Esophagus muscularis mucosa (tissue), 4 donors: ENCODE results near the gene BAG3. TPM values are rescaled to one million over a fixed set of nuclear protein-coding genes. Genes with fewer than 3 reads are reported as not detected.
"Not testable (repeated sequence)": the region's sequence is repeated elsewhere in the genome, so short reads cannot be mapped to it uniquely, and the experiment has no call there.

Source experiments
- DNase-seq: peaks from one replicate; pipeline ENCODE4 v3.0.0-alpha.2; 2017; ENCODE audit errors: extremely low spot score
- H3K27ac ChIP-seq, 4 donors: fragments of 200-600 bp; sonication (generic); replicated peaks in 1 of 4; 1 replicate in 3 of 4; 2 replicates in 1 of 4; pipeline ENCODE4 v1.5.1; 2016 to 2019; ENCODE audit warnings: mild to moderate bottlenecking in 1 of 4
- H3K27me3 ChIP-seq, 4 donors: fragments of 200-600 bp; sonication (generic); one replicate each; pipeline versions ENCODE4 v1.5.1 to v1.6.0; 2016 to 2019
- H3K36me3 ChIP-seq, 4 donors: fragments of 200-600 bp; sonication (generic); one replicate each; pipeline ENCODE4 v1.5.1; 2016 to 2019
- H3K4me1 ChIP-seq, 4 donors: fragments of 200-600 bp; sonication (generic); one replicate each; pipeline ENCODE4 v1.5.1; 2016 to 2019
- H3K4me3 ChIP-seq, 4 donors: fragments of 200-600 bp; sonication (generic); 1 replicate in 2 of 4; 2 replicates in 2 of 4; pipeline ENCODE4 v1.5.1; 2016 to 2019; ENCODE audit warnings: mild to moderate bottlenecking in 4 of 4, moderate library complexity in 1 of 4
- H3K9me3 ChIP-seq, 4 donors: fragments of 200-600 bp; sonication (generic); 1 replicate in 3 of 4; 2 replicates in 1 of 4; pipeline ENCODE4 v1.5.1; 2016 to 2019
- EP300 ChIP-seq: sonication (generic); formaldehyde crosslinking; IDR thresholded peaks from one replicate; pipeline ENCODE4 v1.6.1; 2017; ENCODE audit warnings: antibody characterized with exemption
- POLR2A ChIP-seq: fragments of 450-650 bp; IDR thresholded peaks from one replicate; pipeline ENCODE4 v1.6.1; 2017; ENCODE audit warnings: antibody characterized with exemption, moderate library complexity, mild to moderate bottlenecking, low read depth
- POLR2AphosphoS5 ChIP-seq, 2 donors: sonication (generic); formaldehyde crosslinking; IDR thresholded peaks; one replicate each; pipeline ENCODE4 v1.6.1; 2017; ENCODE audit warnings: antibody characterized with exemption in 2 of 2
- WGBS: methylation state at CpG from one replicate; pipeline ENCODE4 v1.1.5; 2018; 5-methylcytosine and 5-hydroxymethylcytosine counted together
- intact Hi-C: fragments of 100-400 bp; cut with DNase I; formaldehyde crosslinking; loops from one replicate; pipeline ENCODE4 v1.15.1; 2023
- total RNA-seq, 4 donors: library from RNA; depleted of rRNA; stranded (reverse); fragments of >200 nt; gene quantifications; one replicate each; pipeline versions ENCODE4 v1.1.0 to v1.2.1, GENCODE V29; 2016
- TF ChIP-seq, protein P1 (sequence below), 3 experiments: fragments of 200-600 bp in 2 of 3; fragments of 450-650 bp in 1 of 3; sonication (generic) in 2 of 3; IDR thresholded peaks; one replicate each; pipeline ENCODE4 v1.5.1; 2017 to 2019; ENCODE audit warnings: antibody characterized with exemption in 3 of 3, mild to moderate bottlenecking in 2 of 3, moderate library complexity in 1 of 3

BAG3 gene
- total RNA-seq, 4 donors from 2014 or later = 44.0 to 81.7 (median 73.9) TPM

DNA sequence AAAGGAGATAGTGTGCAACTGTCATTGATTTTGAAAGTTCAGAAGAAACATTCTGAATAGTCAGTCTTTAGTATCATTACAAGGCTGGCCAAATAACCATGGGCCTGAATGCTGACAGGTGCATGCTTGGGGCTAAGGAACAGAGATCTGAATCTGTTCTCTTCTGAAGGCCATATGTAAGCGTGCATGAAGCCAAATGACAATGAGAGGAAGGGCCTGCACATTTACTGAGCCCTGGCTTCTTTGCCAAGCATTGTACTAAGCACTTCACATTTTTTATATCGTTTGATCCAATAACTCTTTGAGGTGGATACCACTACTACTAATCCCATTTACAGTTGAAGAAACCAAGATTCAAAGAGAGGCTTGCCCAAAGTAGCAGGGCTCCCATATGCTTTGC, 32.0 kb upstream of the BAG3 start:
- Histone ChIP-seq H3K9me3 (no peaks in the 10 kb centered on the region), H3K27ac (peak overlapping the region in 2 of 4 donors; percentile 27 to 73), H3K36me3 (no peaks in the 10 kb centered on the region), H3K27me3 (no peaks in the 10 kb centered on the region), H3K4me1 (peaks cover 12 to 23% (median 19%) of the 10 kb centered on the region in 4 donors), H3K4me3 (no peak overlapping the region)
- no peak for DNase-seq
- intact Hi-C loops = no loop called here
- WGBS = 67% methylated on average over 2 of the region's 2 CpGs
- TF ChIP-seq POLR2A = no peak

DNA sequence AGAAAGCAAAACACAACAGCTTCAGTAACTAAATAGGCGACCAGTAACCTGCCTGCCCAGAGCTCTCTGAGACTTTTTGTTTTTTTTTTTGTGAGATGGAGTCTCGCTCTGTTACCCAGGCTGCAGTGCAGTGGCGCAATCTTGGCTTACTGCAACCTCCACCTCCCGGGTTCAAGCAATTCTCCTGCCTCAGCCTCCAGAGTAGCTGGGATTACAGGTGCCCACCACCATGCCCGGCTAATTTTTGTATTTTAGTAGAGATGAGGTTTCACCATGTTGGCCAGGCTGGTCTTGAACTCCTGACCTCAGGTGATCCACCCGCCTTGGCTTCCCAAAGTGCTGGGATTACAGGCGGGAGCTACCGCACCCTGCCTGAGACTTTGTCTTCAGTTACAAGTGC, 31.4 kb upstream of the BAG3 start:
- Histone ChIP-seq H3K27ac (peak overlapping the region in 2 of 4 donors; percentile 6 to 73), H3K4me1 (peaks cover 12 to 23% (median 19%) of the 10 kb centered on the region in 4 donors)
- DNase-seq, intact Hi-C loops, H3K4me3 ChIP-seq, H3K9me3 ChIP-seq, H3K27me3 ChIP-seq, H3K36me3 ChIP-seq: not testable (repeated sequence)
- 90% methylated on average over 8 of the region's 8 CpGs for WGBS

DNA sequence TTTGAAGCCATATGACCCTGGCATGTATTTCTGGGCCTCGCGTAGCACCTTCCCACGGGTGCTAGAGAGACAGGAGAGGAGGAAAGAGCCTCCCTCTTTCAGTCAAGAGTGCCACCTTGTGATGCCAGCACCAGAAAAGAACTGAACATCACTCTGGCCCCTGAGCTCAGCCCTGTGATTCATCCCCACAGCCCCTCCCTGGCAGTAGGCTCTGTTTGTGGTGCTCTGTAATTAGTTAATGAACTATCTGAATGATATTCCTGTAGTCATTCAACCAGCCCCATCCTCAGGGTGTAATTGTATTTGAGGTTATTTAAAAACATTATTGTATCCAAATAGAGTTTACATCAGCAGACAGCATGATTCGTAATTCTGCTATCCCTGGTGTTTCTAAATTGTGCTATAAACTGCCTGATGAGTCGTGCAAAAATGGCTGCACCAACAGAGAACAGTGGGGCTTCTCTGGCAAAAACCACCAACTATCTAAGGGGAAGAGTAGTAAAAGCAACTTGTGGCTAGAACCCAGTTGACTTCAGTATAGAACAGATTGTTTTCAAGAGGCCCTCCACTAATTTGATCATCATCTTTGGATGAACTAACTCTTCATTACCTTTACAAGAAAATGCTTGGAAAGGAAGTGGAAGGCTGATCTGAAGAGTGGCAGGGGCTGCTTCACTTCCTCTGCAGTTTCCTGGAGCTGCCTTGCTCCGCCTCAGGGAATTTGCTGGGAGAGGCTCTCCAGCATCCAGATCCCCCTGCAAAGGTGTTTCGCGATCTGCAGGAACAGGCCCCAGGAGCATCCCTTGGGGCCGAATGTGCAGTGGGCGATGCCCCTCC, 30.7 kb upstream of the BAG3 start:
- WGBS = 77% methylated on average over 9 of the region's 10 CpGs

DNA sequence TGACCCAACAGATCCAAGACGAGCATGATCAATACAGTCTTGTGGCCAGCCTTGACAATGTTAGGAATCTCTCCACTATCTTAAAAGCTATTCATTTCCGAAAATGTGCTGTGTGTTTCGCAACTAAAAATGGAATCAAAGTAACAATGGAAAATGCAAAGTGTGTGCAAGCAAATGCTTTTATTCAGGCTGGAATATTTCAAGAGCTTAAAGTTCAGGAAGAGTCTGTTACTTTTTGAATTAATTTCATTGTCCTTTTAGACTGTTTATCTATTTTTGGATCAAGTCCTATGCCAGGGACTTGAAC, 30.1 kb upstream of the BAG3 start:
- WGBS = 88% methylated on average over 3 of the region's 3 CpGs
- H3K36me3 ChIP-seq = no peaks in the 10 kb centered on the region
- intact Hi-C loops = no loop called here
- no peaks in the 10 kb centered on the region for H3K27me3 ChIP-seq
- H3K4me1 ChIP-seq = peaks cover 12 to 23% (median 19%) of the 10 kb centered on the region in 4 donors
- TF ChIP-seq EP300 (no peak), POLR2AphosphoS5 (IDR thresholded peaks at IDR 0.05) (no peak), POLR2A (no peak)
- TF ChIP-seq, protein P1, sequence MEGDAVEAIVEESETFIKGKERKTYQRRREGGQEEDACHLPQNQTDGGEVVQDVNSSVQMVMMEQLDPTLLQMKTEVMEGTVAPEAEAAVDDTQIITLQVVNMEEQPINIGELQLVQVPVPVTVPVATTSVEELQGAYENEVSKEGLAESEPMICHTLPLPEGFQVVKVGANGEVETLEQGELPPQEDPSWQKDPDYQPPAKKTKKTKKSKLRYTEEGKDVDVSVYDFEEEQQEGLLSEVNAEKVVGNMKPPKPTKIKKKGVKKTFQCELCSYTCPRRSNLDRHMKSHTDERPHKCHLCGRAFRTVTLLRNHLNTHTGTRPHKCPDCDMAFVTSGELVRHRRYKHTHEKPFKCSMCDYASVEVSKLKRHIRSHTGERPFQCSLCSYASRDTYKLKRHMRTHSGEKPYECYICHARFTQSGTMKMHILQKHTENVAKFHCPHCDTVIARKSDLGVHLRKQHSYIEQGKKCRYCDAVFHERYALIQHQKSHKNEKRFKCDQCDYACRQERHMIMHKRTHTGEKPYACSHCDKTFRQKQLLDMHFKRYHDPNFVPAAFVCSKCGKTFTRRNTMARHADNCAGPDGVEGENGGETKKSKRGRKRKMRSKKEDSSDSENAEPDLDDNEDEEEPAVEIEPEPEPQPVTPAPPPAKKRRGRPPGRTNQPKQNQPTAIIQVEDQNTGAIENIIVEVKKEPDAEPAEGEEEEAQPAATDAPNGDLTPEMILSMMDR (IDR thresholded peaks at IDR 0.05) = no peak
- DNase-seq = no peak
- H3K9me3 ChIP-seq = no peaks in the 10 kb centered on the region
- no peak overlapping the region for H3K4me3 ChIP-seq
- no peak overlapping the region for H3K27ac ChIP-seq

More for the DNA sequence above, 30.7 kb upstream of the BAG3 start:
- Histone ChIP-seq H3K27ac (peak overlapping the region in 1 of 4 donors; percentile 73), H3K4me3 (no peak overlapping the region), H3K36me3 (no peaks in the 10 kb centered on the region), H3K27me3 (no peaks in the 10 kb centered on the region), H3K9me3 (no peaks in the 10 kb centered on the region), H3K4me1 (peaks cover 12 to 23% (median 19%) of the 10 kb centered on the region in 4 donors)
- intact Hi-C loops = no loop called here
- TF ChIP-seq POLR2A = no peak
- TF ChIP-seq, protein P1 (IDR thresholded peaks at IDR 0.05) = no peak
- no peak for DNase-seq

DNA sequence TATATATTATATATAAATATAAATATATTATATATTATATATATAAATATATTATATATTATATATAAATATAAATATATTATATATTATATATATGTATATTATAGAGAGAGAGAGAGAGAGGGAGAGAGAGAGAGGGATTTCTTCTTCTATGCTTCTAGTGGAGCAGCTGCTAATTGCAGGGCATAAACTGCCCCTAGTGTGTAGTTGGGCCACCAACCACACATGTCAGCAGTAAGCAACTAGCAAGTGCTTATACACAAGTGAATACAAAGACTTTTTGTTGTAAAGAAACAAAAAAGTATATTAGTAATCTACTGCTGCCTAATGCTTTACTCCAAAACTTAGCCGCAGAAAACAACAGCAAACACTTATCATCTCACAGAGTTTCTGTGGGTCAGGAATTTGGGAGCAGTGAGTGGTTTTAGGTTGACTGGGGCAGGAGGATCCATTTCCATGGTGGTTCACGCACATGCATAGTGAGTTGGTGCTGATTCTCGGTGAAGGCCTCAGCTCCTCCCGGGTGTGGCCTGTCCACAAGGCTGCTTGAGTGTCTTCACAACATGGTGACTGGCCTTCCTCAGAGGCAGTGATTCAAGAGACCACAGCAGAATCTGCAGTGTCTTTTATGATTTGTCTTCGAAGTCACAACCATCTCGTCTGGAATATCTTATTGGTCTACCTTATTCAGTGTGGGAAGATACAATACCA, 25.5 kb upstream of the BAG3 start:
- Histone ChIP-seq H3K4me1 (peaks cover 0 to 2% (median 0%) of the 10 kb centered on the region in 4 donors), H3K4me3 (no peak overlapping the region), H3K9me3 (no peaks in the 10 kb centered on the region), H3K36me3 (no peaks in the 10 kb centered on the region), H3K27ac (no peak overlapping the region), H3K27me3 (no peaks in the 10 kb centered on the region)
- WGBS = 93% methylated on average over 6 of the region's 6 CpGs
- no peak for DNase-seq
- TF ChIP-seq, protein P1 (IDR thresholded peaks at IDR 0.05) = no peak
- no peak for TF ChIP-seq EP300
- TF ChIP-seq POLR2A = no peak
- no peak for TF ChIP-seq POLR2AphosphoS5 (IDR thresholded peaks at IDR 0.05)
- intact Hi-C loops = no loop called here
